Activated CD4-positive, alpha-beta T cell treated with anti-CD3 and anti-CD28 coated beads for 24 hours (primary cell): ENCODE measurements around the gene ANXA9.
A peak's percentile ranks its signal among the peaks of the same experiment; 100 is the strongest.

Experiments
- DNase-seq, 2 donors: peaks; one replicate each; pipeline ENCODE4 v3.0.0-alpha.2; 2020; ENCODE audit warnings: low read depth in 2 of 2

The ANXA9 gene

DNA sequence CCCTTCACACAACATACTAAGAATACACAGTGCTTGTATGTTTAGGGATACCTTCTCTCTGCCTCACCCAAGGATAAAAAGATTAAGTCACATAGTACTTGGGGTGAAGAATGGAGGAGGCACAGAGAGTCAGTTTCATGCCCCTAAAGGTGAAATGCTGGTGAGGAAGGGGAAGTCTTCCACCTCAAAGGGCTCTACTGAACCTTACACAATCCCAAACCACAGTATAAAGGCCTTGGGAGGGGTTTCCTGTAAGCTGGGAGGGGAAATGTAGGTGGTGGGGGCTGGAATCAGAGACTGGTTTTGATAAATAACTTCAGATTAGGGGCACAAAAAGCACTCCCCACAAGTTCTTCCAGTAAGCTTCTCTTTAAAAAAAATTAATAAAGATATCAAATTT is 21.1 kb downstream of the ANXA9 start:
- no peak for DNase-seq

DNA sequence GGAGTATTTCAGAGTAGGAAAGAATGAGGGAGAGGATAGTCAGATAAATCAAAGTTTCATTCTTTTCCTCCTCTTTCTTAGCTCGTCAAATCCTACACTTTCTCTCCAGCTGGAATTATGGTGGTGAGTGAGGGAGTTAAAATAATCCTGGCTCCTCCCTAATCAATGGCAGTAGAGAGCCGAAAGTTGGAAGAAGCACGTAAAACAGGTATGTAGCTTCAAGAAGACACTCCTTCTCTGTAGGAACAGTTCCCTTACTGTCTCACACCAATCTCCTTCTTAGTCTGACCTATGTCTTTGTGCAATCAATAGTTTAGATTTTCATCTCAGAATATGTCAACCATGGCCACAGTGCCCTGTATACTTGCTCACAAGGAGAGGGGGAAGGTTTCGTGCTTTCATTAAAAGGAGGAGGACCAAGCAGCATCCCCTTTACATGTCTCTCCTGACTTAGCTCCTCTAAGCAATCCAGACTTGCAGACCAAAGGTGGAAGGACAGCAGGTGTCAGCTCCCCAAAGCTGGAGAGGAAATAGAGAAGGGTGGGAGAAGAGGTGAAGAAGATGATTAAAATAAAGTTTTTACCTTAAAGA is 23.7 kb downstream of the ANXA9 start:
- DNase-seq, result no peak

DNA sequence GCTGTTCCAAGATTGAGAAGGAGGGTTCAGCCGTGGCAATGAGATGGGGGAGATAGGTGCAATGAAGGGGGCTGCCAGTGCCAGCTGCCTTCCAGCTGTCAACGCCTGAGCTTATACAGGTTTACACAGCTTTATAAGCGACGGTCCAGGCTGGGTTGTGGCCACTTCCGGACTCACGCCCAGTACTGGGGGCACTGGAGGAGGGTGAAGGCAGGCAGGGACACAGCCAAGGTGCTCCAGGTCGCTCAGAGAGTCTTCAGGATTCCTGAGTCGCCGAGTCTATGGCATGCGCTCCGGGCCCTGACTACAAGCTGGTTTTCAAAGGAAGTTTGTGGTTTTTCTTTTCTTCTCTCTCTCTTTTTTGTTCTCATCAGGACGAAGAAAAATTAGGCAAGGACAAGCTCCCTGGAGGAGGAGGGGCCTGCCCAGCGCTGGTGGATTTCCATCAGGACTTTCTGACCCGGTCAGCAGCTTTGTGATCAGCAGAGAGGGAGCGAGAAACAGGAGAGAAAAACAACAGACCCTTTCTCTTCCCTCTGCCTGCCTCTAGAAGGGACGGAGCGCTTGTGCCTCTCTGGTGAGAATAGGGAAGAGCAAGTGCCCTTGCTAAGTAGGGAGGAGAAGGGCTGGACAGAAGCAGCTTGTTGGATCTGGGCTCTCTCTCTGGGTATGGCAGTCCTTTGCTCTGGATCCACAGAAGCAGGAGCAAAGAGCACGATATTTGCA is 24.4 kb downstream of the ANXA9 start, which contains the start of gene MINDY1:
Gene MINDY1 (minus strand): TSS at position 576 of the 726 bp plus-strand sequence. CDS start 4,285 bp downstream, outside the sequence.
- no peak for DNase-seq

DNA sequence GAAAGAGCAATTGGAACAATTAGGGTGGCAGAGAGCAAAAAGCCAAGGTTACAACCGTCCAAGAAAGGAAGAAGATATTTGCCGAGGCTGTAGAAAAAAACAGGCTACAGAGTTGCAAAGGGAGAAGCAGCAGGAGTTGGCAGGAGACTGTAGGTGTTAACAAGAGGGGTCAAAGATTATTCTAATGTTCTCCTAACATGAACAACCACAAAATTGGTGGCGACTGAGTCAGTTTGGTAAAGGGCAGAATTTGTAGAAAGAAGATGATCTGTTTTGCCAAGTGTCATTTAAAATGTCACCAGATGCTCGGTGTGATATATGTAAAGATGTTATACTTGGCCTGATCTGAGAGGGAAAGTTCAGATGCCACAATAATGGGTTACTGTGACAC is 25.8 kb downstream of the ANXA9 start:
- no peak for DNase-seq

DNA sequence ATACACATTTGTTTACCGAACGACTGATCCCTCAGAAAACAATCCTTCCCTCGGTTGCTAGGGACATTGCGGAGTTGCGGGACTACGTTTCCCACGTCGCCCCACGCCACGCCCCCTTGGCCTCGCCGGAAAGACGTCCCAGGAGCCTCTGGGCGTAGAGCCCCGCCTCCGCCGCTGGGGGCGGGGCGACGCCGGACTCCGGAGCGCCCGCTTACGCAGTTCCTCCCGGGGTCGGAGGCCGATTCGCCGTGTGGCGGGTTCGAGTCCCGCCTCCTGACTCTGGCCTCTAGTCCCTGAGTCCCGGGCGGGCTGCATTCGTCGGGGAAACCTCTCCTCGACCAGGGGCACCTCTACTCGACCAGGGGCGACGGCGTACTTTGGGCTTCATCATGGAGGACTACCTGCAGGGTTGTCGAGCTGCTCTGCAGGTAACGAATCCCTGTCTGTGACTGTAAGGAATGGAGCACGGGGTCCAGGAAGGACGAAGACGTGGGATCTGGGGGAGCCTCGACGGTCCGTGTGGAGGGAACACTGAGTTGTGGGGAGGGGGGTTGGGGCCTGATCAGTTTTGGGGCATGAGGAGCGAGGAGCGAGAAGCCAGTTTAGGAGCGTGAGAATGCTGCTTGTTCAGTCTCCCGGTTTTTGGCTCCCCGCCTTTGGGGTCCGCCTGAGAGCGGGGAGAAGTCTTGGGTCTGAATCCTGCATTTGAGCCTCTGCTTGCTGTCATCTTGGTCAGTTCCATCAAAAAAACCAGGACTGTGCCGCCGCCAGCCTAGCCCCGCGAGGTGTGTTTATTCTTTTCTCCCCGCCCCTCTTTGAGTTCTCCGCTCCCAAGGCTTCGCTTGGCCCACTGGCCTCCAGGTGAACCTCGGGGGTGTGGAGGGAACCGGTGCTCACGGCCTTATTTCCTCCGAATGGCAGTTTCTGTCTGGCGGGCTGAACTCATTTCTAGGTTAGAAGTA is 26.4 kb downstream of the ANXA9 start, which contains the start of gene PRUNE1:
Gene PRUNE1 (plus strand): TSS at position 206 of the 962 bp plus-strand sequence. CDS start 184 bp downstream, at position 390.
- peak; percentile 94 to 97 for DNase-seq

DNA sequence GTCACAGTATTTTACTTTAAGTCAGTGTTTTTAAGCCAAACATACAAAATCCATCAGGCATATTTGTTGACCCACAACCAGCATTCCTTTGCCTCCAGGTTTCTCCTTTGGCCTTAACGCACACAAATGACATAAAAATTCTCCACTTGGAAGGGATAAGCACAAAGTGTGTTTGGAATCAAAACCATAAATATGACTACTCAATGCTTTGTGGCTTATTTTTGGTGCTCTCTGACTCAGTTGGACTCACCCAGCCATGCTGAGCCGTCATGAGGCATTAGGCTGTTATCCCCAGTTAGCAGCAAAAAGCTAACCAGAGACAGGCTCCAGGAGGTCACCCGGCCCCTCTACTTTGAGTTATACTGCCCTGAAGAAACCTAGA is 27.1 kb downstream of the ANXA9 start:
- no peak for DNase-seq

DNA sequence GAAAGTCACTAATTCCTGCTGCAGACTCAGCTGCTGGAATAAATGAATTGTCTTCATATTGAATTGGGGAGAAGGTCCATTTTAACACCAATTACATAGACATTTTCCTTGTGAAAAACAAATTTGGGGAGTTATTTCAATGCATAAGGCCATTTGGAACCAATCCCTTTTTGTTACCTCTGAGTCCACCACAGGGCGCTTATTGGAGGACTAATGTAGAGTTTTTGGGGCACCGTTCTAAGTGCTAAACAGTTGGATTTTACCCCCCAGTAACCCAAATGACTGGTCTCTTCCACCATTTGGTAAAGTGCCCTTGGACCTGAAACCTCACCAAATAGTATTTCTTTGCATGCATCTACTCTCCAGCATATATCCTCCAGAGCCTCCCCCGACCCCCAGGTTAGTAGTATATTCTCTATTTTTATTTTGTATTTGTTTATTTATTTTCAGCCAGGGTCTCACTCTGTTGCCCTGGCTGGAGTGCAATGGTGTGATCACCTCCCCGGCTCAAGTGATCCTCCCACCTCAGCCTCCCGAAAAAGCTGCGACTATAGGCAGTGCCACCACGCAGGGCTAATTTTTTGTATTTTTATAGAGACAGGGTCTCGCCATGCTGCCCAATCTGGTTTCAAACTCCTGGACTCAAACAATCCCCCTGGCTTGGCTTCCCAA is 27.7 kb downstream of the ANXA9 start:
- no peak for DNase-seq

DNA sequence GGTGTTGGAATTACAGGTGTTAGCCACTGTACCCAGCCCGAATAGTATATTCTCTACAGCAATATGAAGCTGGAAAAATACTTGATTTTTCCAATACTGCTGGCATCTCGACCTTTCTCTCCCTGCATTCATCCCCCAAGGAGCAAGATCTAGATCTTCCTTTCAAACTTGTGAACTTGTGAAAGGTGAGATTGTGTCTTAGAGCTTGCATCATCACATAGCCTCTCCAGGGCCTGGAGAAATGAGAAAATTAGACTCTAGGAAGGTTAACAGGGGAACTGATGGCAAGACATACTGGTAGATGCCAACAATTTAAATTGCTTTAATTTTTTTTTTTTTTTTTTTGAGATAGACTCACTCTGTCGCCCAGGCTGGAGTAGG is 28.2 kb downstream of the ANXA9 start:
- no peak for DNase-seq

DNA sequence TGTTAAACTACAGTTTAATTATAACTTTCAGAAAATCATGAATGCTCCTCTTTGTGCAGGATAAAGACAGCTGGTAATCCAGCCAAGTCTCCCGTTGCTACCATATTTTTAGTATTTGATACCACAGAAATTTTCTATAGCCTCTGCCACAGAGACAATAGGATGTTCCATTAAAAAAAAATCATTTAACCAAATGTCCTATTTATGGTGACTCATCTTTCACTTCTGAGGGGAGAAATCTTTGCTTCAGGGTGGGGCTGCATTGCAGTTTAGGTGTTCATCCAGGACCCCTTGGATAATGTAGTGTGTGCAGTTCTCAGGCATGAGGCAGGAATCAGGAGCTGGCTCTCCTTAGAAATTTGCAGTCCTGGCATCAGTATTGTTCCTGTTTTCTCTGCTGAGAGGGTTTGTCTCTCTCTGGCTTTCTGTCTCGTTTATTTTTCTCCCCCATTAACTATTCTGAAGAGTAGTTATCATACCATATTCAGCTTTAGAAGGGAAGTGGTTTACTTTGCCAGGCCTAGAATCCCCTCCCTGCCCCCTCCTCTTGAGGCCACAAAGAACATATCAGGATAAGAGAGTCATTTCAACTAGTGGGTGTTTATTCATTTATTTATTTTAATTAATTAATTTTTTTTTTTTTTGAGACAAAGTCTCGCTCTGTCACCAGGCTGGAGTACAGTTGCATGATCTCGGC is 29.2 kb downstream of the ANXA9 start:
- no peak for DNase-seq

DNA sequence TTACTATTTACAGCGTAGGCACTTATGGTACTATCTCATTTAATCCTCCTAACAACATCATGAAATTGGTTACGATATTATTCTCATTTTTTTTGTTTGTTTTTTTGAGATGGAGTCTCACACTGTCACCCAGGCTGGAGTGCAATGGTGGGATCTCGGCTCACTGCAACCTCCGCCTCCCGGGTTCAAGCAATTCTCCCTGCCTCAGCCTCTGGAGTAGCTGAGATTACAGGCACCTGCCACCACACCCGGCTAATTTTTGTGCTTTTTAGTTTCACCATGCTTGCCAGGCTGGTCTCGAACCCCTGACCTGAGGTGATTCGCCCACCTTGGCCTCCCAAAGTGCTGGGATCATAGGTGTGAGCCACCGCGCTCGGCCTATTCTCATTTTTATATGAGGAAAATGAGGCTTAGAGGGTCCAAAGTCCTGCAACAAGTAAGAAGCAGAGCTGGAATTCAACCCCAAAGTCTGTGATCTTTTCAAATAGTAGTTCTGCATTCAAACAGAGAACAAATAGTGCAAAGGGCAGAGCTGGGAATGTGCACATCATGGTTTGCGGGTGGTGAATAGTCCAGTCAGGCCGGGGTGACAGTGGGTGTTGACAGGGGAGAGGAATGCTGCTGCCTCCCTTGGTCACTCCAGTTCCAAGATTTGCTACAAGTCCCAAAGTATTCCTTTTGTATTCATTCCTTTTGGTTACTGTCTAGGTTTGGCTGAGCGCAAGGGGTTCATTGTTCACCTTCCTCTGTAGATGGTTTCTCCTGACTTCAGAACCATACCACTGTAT is 30.8 kb downstream of the ANXA9 start:
- no peak for DNase-seq

DNA sequence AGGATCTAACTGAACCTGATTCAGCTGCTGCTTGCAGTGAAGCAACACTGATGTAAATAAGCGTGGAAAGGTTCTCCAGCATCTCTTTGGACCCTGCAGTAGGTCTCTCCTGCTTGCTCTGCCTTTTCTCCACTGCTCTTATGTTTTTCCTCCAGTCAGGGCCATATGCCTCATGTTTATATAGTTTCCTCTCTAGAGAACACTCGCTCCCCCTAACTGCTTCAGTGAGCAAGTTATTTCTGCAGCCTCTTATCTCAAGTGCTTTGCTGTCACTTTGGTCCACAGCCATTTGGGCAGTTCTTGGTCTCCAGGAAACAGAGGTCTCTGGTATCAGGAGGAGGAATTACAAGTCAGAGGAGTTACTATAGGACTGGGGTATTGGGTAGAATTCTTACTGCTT is 31.4 kb downstream of the ANXA9 start:
- DNase-seq, result no peak

DNA sequence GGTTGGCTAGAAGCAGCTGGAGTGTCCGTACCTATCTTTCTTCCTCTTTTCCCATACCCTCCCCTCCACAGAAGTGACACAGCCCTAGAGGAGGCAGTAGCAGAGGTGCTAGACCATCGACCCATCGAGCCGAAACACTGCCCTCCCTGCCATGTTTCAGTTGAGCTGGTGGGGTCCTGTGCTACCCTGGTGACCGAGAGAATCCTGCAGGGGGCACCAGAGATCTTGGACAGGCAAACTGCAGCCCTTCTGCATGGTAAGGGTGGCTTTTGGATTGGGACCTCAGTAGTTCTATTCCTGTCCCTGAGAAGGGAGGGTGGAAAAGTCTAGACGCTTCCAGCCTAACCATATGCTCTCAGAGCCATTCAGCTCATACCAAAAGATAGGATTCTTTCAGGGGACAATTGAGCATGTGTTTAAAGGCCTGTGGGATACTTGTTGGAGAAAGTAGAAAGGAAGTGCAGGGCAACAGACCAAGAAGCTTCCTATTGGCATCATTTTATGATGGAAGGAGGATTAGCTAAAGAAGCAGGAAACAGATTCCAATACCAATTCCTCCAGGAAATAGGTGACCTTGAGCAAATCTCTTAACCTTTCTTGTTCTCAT is 42.6 kb downstream of the ANXA9 start:
- DNase-seq, result peak; percentile 74 to 78

DNA sequence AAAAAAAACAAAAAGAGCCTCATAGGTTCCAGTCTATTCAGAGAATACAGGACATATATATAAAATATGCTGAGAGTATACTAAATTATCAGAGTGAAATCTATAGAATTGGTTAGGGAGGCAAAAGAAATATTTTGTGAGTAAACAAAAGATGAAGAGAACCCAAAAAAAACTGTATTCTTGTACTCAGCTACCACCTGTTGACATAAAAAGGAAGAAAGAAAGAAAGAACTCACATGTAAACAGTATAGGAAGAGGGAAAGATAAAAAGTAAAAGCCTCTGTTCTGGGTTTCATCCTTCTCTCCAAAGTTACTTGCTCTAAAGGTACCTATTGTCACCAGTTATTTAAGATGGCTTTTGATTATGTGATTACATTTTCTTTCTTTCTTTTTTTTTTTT is 44.4 kb downstream of the ANXA9 start:
- DNase-seq, result no peak

DNA sequence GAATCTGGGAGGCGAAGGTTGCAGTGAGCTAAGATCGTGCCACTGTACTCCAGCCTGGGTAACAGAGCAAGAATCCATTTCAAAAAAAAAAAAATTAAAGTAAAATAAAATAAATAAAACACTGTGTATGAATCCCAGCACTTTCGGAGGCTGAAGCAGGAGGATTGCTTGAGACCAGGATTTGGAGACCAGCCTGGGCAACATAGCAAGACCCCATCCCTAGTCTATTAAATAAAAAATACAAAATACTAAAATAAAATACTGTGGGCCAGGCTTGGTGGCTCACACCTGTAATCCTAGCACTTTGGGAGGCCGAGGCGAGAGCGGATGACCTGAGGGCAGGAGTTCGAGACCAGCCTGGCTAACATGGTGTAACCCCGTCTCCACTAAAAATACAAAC is 50.1 kb downstream of the ANXA9 start:
- DNase-seq, result no peak

DNA sequence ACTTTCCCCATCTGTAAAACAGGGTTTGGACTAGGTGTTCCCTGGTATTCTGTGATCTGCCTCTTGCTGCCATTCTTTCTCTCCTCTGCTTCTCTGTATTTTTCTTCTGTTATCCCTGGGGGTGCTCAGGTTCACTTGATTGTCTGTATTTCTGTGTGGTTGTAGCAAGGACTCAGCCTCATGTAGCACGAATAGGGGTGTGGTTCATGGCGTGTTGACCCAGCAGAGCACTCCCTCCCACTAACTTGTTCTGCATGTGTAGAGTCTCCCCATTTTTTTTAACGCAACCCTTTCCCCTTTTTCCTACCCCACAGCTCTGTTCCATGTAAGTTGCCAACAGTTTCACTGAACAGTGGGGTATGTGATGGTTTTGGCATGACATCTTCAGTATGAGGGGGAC is 53.1 kb downstream of the ANXA9 start:
- no peak for DNase-seq

DNA sequence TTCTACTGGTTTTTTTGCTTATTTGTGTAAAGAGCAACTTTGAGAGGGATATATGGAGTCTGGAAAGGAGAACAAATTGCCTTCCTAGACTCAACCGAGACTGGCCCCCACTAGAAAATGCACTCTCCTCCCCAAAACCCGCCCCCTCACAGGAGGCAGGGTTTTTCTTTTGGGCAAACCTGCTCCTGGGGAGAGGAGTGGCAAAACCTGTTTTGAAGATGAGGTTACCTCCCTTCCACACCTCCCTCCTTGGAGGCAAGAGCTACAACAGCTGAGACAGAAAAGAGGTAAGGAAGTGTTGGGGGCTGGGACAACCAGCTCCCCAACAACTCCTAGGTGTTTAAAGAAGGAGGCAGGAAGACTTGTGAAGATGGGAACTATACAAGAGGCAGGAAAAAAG is 54.3 kb downstream of the ANXA9 start, which contains the start of gene BNIPL:
Gene BNIPL (plus strand): TSS at position 231 of the 400 bp plus-strand sequence. CDS start 140 bp downstream, at position 371.
- DNase-seq, result no peak

DNA sequence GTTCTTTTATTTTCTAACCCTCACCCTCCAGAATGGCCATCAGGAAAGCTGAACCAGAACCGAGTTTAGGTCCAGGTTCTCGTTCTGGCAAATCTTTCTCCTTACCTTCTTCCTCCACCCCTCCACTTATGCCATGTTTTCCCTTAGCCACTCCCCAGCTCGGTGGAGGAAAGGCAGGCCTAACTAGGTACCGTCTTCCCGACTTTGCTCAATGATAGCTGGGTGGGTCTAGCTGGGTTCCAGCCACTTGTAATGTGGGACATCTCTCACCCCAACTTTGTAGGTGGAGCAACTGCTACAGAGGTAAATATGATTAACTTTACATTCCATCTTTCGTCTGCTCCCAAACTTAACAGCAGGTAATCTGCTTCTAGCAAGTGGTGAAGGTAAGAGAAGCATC is 54.9 kb downstream of the ANXA9 start:
- no peak for DNase-seq

DNA sequence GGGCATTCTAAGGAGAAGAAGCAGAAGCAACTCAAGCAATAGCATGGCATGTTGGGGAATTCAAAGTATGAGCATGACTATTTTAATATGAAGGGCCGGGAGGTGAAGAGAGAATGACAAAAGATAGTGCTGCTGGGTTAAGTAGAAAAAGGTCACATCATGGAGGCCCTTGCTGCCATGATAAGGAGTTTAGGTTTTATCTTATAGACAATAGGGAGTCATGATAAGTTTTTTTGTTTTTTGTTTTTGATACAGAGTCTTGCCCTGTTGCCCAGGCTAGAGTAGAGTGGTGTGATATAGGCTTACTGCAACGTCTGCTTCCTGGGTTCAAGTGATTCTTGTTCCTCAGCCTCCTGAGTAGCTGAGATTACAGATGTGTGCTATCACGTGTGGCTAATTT is 57.4 kb downstream of the ANXA9 start:
- no peak for DNase-seq

DNA sequence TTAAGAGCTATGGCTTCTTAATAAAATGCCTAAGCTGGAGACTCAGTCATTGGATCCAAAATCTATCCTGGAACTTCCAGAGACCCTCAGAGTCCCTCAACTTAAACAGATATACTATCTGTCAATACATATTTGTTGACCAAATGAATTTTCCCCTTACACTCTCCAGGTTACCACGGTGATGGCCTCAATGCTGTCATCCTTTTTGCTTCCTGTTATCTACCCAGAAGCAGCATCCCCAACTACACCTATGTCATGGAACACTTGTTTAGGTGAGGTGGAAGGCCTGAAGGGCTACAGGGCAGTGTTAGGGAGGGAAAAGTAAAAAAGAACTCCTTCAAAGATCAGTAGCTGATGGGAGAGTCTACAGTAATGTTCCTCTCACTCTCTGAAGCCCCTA is 61.1 kb downstream of the ANXA9 start:
- DNase-seq, result no peak
